Mesenchymal stem cell (in vitro differentiated cells and primary cell): ENCODE data around the gene MOGAT2.
A peak's percentile ranks its signal among the peaks of the same experiment; 100 is the strongest.

Experiments
- DNase-seq: peaks from one replicate; pipeline ENCODE4 v3.0.0-alpha.2; 2013
- H2AFZ ChIP-seq: one replicate; pipeline ENCODE4 v1.6.1; 2013; ENCODE audit warnings: low read depth, mild to moderate bottlenecking, control low read depth, inconsistent platforms, low read length, moderate library complexity
- H2AK5ac ChIP-seq: 2 replicates; pipeline ENCODE4 v1.6.1; 2013; ENCODE audit warnings: low read length, moderate library complexity, mild to moderate bottlenecking, inconsistent platforms; ENCODE audit not compliant: severe bottlenecking
- H2BK120ac ChIP-seq: one replicate; pipeline ENCODE4 v1.6.1; 2013; ENCODE audit warnings: low read depth, mild to moderate bottlenecking, inconsistent platforms, low read length, moderate library complexity
- H2BK12ac ChIP-seq, 2 experiments: one replicate each; pipeline ENCODE4 v1.6.1; 2013; ENCODE audit warnings: inconsistent platforms in 2 of 2, low read length in 2 of 2, mild to moderate bottlenecking in 2 of 2, moderate library complexity in 2 of 2, control low read depth in 1 of 2
- H2BK15ac ChIP-seq: one replicate; pipeline ENCODE4 v1.6.1; 2013; ENCODE audit warnings: mild to moderate bottlenecking, low read depth, inconsistent platforms; ENCODE audit not compliant: poor library complexity, severe bottlenecking
- H2BK5ac ChIP-seq: 2 replicates; pipeline ENCODE4 v1.6.1; 2013; ENCODE audit warnings: low read depth, mild to moderate bottlenecking, low read length, control low read depth, inconsistent platforms; ENCODE audit not compliant: poor library complexity, severe bottlenecking
- H3K14ac ChIP-seq, 2 experiments: one replicate each; pipeline ENCODE4 v1.6.1; 2013; ENCODE audit warnings: inconsistent platforms in 2 of 2, low read length in 2 of 2, control low read depth in 1 of 2, mild to moderate bottlenecking in 1 of 2, moderate library complexity in 1 of 2
- H3K18ac ChIP-seq, 2 experiments: one replicate each; pipeline ENCODE4 v1.6.1; 2013; ENCODE audit warnings: inconsistent platforms in 2 of 2, low read length in 2 of 2, control low read depth in 1 of 2, low read depth in 1 of 2, mild to moderate bottlenecking in 1 of 2
- H3K23ac ChIP-seq, 2 experiments: one replicate each; pipeline ENCODE4 v1.6.1; 2013; ENCODE audit warnings: inconsistent platforms in 2 of 2, low read length in 2 of 2, mild to moderate bottlenecking in 2 of 2, moderate library complexity in 2 of 2, control low read depth in 1 of 2
- H3K27ac ChIP-seq: 2 replicates; pipeline ENCODE4 v1.5.1; 2013; ENCODE audit warnings: mild to moderate bottlenecking, moderate library complexity, low read length, control low read depth, inconsistent platforms; ENCODE audit not compliant: poor library complexity, severe bottlenecking
- H3K27me3 ChIP-seq, 2 experiments: 2 replicates each; pipeline versions ENCODE4 v1.6.1 to v1.7.0; 2013; ENCODE audit warnings: low read length in 2 of 2, mild to moderate bottlenecking in 2 of 2, moderate library complexity in 2 of 2, control low read depth in 1 of 2, inconsistent platforms in 1 of 2; ENCODE audit not compliant: control insufficient read depth in 1 of 2, insufficient read depth in 1 of 2
- H3K36me3 ChIP-seq, 2 experiments: 2 replicates each; pipeline versions ENCODE4 v1.6.1 to v1.7.0; 2013; ENCODE audit warnings: low read length in 2 of 2, control low read depth in 1 of 2, inconsistent platforms in 1 of 2, low read depth in 1 of 2, mild to moderate bottlenecking in 1 of 2; ENCODE audit not compliant: insufficient read depth in 2 of 2, control insufficient read depth in 1 of 2
- H3K4ac ChIP-seq, 2 experiments: one replicate each; pipeline ENCODE4 v1.6.1; 2013; ENCODE audit warnings: inconsistent platforms in 2 of 2, low read length in 2 of 2, mild to moderate bottlenecking in 2 of 2, moderate library complexity in 2 of 2, control low read depth in 1 of 2, low read depth in 1 of 2
- H3K4me1 ChIP-seq: 2 replicates; pipeline ENCODE4 v1.6.1; 2013; ENCODE audit warnings: low read depth, low read length, control low read depth; ENCODE audit not compliant: control insufficient read depth, insufficient read depth
- H3K4me2 ChIP-seq: 2 replicates; pipeline ENCODE4 v1.6.1; 2013; ENCODE audit warnings: low read length, mild to moderate bottlenecking, inconsistent platforms; ENCODE audit not compliant: poor library complexity, severe bottlenecking
- H3K4me3 ChIP-seq, 2 experiments: 2 replicates each; pipeline versions ENCODE4 v1.5.1 to v1.7.0; 2013; ENCODE audit warnings: low read length in 2 of 2, mild to moderate bottlenecking in 2 of 2, control low read depth in 1 of 2, low read depth in 1 of 2; ENCODE audit not compliant: insufficient read depth in 1 of 2
- H3K79me1 ChIP-seq: replicated peaks from 2 replicates; pipeline ENCODE4 v1.6.1; 2013; ENCODE audit warnings: mild to moderate bottlenecking, control low read depth, low read length, inconsistent platforms; ENCODE audit not compliant: poor library complexity, severe bottlenecking
- H3K9ac ChIP-seq: 2 replicates; pipeline ENCODE4 v1.7.0; 2013; ENCODE audit warnings: mild to moderate bottlenecking, low read length, moderate library complexity
- H3K9me3 ChIP-seq: 2 replicates; pipeline ENCODE4 v1.7.0; 2013; ENCODE audit warnings: mild to moderate bottlenecking, low read length; ENCODE audit not compliant: control insufficient read depth
- H4K8ac ChIP-seq: one replicate; pipeline ENCODE4 v1.6.1; 2013; ENCODE audit warnings: inconsistent platforms, mild to moderate bottlenecking, low read length, moderate library complexity
- H4K91ac ChIP-seq: one replicate; pipeline ENCODE4 v1.6.1; 2013; ENCODE audit warnings: mild to moderate bottlenecking, low read length, inconsistent platforms
- WGBS: methylation state at CpG from one replicate; pipeline ENCODE4 v1.1.7; 2013; ENCODE audit warnings: mixed read lengths; 5-methylcytosine and 5-hydroxymethylcytosine counted together

MOGAT2 gene

DNA sequence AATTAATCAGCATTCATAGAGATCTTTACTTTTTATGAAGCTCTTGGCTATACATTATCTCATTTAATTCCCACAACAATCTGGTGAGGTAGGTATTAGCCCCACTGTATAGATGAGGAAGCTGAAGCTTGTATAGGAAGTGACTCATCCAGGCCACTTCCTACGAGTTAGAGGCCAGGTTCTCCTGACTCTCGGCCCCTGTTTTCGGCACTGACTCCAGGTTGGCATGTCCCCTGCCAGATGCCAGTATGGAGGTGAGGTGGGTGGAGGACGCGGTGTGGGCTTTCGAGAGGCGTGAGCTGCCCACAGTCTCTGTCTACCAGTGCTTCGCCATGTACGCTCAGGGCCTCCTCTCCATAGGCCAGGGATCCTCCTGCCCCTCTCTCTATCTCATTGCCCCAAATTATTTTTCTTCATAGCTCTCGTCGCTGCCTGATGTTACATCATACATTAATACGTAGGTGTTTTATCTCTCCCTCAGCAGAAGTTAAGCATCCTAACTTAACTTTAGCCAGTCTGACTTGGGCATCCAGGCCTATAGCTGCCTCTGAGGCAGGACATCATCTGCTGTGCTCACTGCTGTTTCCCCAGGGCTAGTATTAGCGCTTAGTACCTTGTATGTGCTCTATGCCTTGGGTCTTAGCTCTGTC lies 59.9 kb downstream of the MOGAT2 start:
- Histone ChIP-seq H2AK5ac (no peak overlapping the region), H3K27ac (no peak overlapping the region), H3K4ac (no peak overlapping the region), H3K27me3 (no peaks in the 10 kb centered on the region), H3K4me2 (no peak overlapping the region), H3K23ac (no peak overlapping the region), H3K4me3 (no peak overlapping the region), H2BK5ac (no peak overlapping the region), H3K14ac (peak overlapping the region in 1 of 2 experiments; percentile 53), H2AFZ (no peak overlapping the region), H3K4me1 (no peaks in the 10 kb centered on the region), H4K91ac (no peak overlapping the region), H3K9ac (no peak overlapping the region), H3K79me1 (no peaks in the 10 kb centered on the region), H3K18ac (no peak overlapping the region), H2BK120ac (no peak overlapping the region), H3K36me3 (peaks cover 0 to 81% of the 10 kb centered on the region in 2 experiments), H2BK12ac (no peak overlapping the region), H2BK15ac (no peak overlapping the region), H4K8ac (no peak overlapping the region), H3K9me3 (no peaks in the 10 kb centered on the region)
- DNase-seq, result no peak
- 81% methylated on average over 13 of the region's 13 CpGs for WGBS

- no peak overlapping the region for H3K27ac ChIP-seq
- no peak overlapping the region for H3K4ac ChIP-seq
- no peak overlapping the region for H4K91ac ChIP-seq
- H3K9me3 ChIP-seq, result no peaks in the 10 kb centered on the region
- no peak overlapping the region for H3K4me3 ChIP-seq
- no peak overlapping the region for H3K4me2 ChIP-seq
- no peak overlapping the region for H2AFZ ChIP-seq
- H4K8ac ChIP-seq, result no peak overlapping the region
- no peak overlapping the region for H2BK15ac ChIP-seq
- H3K36me3 ChIP-seq, result peaks cover 0 to 85% of the 10 kb centered on the region in 2 experiments
- H3K27me3 ChIP-seq, result no peaks in the 10 kb centered on the region
- no peak overlapping the region for H3K9ac ChIP-seq
- no peaks in the 10 kb centered on the region for H3K79me1 ChIP-seq
- WGBS, result 92% methylated on average over 5 of the region's 5 CpGs
- no peak for DNase-seq
- no peak overlapping the region for H3K23ac ChIP-seq
- H3K4me1 ChIP-seq, result no peaks in the 10 kb centered on the region
- H3K14ac ChIP-seq, result no peak overlapping the region
- no peak overlapping the region for H2AK5ac ChIP-seq
- H2BK120ac ChIP-seq, result no peak overlapping the region
- H3K18ac ChIP-seq, result no peak overlapping the region
- no peak overlapping the region for H2BK5ac ChIP-seq
- H2BK12ac ChIP-seq, result no peak overlapping the region
Measured at GRCh38 chr11:75778962-75779361, 61.3 kb downstream of the MOGAT2 start.

- Histone ChIP-seq H3K27ac (no peak overlapping the region), H3K4me3 (no peak overlapping the region), H2BK120ac (no peak overlapping the region), H3K36me3 (peaks cover 0 to 85% of the 10 kb centered on the region in 2 experiments), H3K9ac (no peak overlapping the region), H3K23ac (no peak overlapping the region), H3K14ac (no peak overlapping the region), H4K8ac (no peak overlapping the region), H3K4me2 (no peak overlapping the region), H4K91ac (no peak overlapping the region), H3K4ac (no peak overlapping the region), H3K4me1 (no peaks in the 10 kb centered on the region), H3K79me1 (no peaks in the 10 kb centered on the region), H2BK12ac (no peak overlapping the region), H2BK5ac (no peak overlapping the region), H2AFZ (no peak overlapping the region), H3K18ac (no peak overlapping the region), H2BK15ac (no peak overlapping the region), H3K9me3 (no peaks in the 10 kb centered on the region), H2AK5ac (no peak overlapping the region), H3K27me3 (no peaks in the 10 kb centered on the region)
- DNase-seq, result no peak
- 77% methylated on average over 2 of the region's 2 CpGs for WGBS
Measured at GRCh38 chr11:75779960-75780359, 62.3 kb downstream of the MOGAT2 start.

DNA sequence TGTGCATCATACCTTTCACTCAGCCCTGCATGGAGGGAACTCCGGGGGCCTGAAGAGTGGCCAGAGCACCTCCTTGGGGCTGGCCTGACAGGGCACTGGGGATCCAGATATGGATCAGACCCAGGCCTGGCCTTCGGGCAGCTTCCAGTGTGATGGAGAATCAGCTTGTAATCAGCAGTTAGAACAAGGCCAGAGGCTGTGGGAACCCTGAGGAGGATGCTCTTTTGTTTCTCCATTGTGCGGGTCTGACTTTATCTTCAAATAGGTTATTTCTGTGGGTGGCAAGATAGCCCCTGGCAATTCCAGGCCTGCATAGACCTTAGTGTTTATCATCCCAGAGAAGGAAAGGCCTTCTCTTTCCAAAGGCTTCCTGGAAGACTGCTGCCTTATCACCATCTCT lies 63.2 kb downstream of the MOGAT2 start:
- H2BK12ac ChIP-seq, result no peak overlapping the region
- no peak overlapping the region for H3K14ac ChIP-seq
- H2AFZ ChIP-seq, result no peak overlapping the region
- peaks cover 2% of the 10 kb centered on the region for H3K4me1 ChIP-seq
- H3K27me3 ChIP-seq, result no peaks in the 10 kb centered on the region
- H2BK5ac ChIP-seq, result no peak overlapping the region
- no peak overlapping the region for H4K8ac ChIP-seq
- H3K79me1 ChIP-seq, result no peaks in the 10 kb centered on the region
- no peak overlapping the region for H3K23ac ChIP-seq
- no peak for DNase-seq
- WGBS, result 81% methylated on average over 3 of the region's 3 CpGs
- H3K18ac ChIP-seq, result no peak overlapping the region
- no peak overlapping the region for H2BK120ac ChIP-seq
- H2AK5ac ChIP-seq, result no peak overlapping the region
- H3K9ac ChIP-seq, result no peak overlapping the region
- no peak overlapping the region for H2BK15ac ChIP-seq
- H4K91ac ChIP-seq, result no peak overlapping the region
- H3K9me3 ChIP-seq, result no peaks in the 10 kb centered on the region
- no peak overlapping the region for H3K4ac ChIP-seq
- no peak overlapping the region for H3K4me3 ChIP-seq
- peaks cover 0 to 86% of the 10 kb centered on the region in 2 experiments for H3K36me3 ChIP-seq
- H3K4me2 ChIP-seq, result no peak overlapping the region
- H3K27ac ChIP-seq, result no peak overlapping the region
